HL-60 (cell line): Measurements from ENCODE around the gene ACSM4.

Experiments used
- CTCF ChIP-seq: IDR thresholded peaks from one replicate; pipeline ENCODE4 v1.5.1; 2011; ENCODE audit warnings: low read length, control low read depth, inconsistent platforms; ENCODE audit not compliant: insufficient read depth
- GABPA ChIP-seq: IDR thresholded peaks from 2 replicates; pipeline ENCODE4 v1.6.1; 2012; ENCODE audit warnings: low read depth
- POLR2AphosphoS5 ChIP-seq: IDR thresholded peaks from 2 replicates; pipeline ENCODE4 v1.6.1; 2012; ENCODE audit warnings: low read depth
- SPI1 ChIP-seq: IDR thresholded peaks from 2 replicates; pipeline ENCODE4 v1.6.1; 2012; ENCODE audit warnings: low read depth, mild to moderate bottlenecking, borderline replicate concordance
- TF ChIP-seq, protein P1 (sequence below): IDR thresholded peaks from 2 replicates; pipeline ENCODE4 v1.6.1; 2012; ENCODE audit warnings: low read depth; ENCODE audit not compliant: insufficient replicate concordance

- no peak for TF ChIP-seq CTCF
- no peak for TF ChIP-seq SPI1
- no peak for TF ChIP-seq POLR2AphosphoS5
- TF ChIP-seq, protein P1, sequence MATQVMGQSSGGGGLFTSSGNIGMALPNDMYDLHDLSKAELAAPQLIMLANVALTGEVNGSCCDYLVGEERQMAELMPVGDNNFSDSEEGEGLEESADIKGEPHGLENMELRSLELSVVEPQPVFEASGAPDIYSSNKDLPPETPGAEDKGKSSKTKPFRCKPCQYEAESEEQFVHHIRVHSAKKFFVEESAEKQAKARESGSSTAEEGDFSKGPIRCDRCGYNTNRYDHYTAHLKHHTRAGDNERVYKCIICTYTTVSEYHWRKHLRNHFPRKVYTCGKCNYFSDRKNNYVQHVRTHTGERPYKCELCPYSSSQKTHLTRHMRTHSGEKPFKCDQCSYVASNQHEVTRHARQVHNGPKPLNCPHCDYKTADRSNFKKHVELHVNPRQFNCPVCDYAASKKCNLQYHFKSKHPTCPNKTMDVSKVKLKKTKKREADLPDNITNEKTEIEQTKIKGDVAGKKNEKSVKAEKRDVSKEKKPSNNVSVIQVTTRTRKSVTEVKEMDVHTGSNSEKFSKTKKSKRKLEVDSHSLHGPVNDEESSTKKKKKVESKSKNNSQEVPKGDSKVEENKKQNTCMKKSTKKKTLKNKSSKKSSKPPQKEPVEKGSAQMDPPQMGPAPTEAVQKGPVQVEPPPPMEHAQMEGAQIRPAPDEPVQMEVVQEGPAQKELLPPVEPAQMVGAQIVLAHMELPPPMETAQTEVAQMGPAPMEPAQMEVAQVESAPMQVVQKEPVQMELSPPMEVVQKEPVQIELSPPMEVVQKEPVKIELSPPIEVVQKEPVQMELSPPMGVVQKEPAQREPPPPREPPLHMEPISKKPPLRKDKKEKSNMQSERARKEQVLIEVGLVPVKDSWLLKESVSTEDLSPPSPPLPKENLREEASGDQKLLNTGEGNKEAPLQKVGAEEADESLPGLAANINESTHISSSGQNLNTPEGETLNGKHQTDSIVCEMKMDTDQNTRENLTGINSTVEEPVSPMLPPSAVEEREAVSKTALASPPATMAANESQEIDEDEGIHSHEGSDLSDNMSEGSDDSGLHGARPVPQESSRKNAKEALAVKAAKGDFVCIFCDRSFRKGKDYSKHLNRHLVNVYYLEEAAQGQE: no peak
- no peak for TF ChIP-seq GABPA
Measured at GRCh38 chr12:7361265-7361664, 57.4 kb downstream of the ACSM4 start.
